ENCODE results near the gene SHC3. TPM values are rescaled to one million over a fixed set of nuclear protein-coding genes. Genes with fewer than 3 reads are reported as not detected.

SHC3 gene
- total and polyA plus RNA-seq, 2 donors from 2014 or later: 0.95 to 1.5 TPM

DNA sequence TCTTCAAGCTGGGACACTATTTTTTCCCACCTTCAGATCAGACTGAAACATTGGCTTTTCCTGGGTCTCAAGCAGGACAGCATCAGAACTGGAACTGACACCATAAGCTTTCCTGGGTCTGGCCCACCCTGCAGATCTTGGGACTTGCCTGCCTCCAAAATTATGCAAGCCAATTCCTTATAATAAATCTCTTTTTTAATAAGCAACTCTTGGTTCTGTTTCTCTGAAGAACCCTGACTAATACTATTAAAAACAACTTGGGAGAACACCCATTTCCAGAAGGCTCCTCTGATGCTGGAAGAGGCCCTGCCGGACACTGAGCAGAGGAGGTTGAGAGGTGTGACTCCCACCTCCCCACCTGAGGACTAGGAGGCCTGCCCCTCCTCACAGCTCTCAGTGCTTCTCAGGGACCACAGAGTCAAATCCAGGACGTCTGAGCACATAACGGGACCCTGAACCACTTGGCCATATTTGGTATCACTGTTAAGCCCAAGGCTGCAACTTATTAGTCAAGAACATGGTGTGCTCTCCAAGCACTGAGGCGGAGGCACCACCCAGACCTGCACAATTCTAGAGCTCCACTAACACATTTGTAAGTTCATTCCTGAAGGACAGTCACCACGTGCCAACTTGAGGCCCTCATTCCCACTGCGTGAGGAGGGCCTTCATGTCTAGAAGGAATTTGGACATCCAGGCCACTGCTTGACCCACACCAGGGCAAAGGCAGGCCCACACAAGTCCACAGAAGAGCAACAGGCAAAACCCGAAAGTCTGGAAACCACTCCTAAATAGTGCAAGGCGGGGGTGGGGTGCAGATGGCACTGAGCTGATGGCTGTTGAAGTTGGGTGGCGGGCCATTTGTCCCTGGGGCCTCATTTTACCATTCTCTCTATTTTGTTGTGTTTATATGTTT, 9.5 kb downstream of the SHC3 start:
- no peaks in the 10 kb centered on the region for H3K9me3 ChIP-seq (ENCODE audit: control insufficient read depth in 2 of 3, insufficient read depth in 1 of 3, low read length in 3 of 3)
- no peak overlapping the region for H3K9ac ChIP-seq (ENCODE audit: low read length in 3 of 3)
- H3K27me3 ChIP-seq (ENCODE audit: control insufficient read depth, insufficient read depth, low read length): no peaks in the 10 kb centered on the region
- FAIRE-seq (no peak), DNase-seq (no peak)
- no peak overlapping the region for H3K4me3 ChIP-seq (ENCODE audit: low read length in 3 of 3)
- no peak overlapping the region for H3K27ac ChIP-seq (ENCODE audit: low read depth in 2 of 2, low read length in 2 of 2)
- TF ChIP-seq CTCF (IDR thresholded peaks at IDR 0.05; ENCODE audit: borderline replicate concordance, extremely low read depth, insufficient read depth): no peak
- intact Hi-C loops (cut with DNase I): no loop called here
- H3K4me1 ChIP-seq (ENCODE audit: control insufficient read depth in 2 of 3, insufficient read depth in 2 of 3, low read depth in 1 of 3, low read length in 3 of 3): no peaks in the 10 kb centered on the region
- H3K36me3 ChIP-seq (ENCODE audit: control insufficient read depth in 2 of 3, insufficient read depth in 3 of 3, low read length in 3 of 3): no peaks in the 10 kb centered on the region

DNA sequence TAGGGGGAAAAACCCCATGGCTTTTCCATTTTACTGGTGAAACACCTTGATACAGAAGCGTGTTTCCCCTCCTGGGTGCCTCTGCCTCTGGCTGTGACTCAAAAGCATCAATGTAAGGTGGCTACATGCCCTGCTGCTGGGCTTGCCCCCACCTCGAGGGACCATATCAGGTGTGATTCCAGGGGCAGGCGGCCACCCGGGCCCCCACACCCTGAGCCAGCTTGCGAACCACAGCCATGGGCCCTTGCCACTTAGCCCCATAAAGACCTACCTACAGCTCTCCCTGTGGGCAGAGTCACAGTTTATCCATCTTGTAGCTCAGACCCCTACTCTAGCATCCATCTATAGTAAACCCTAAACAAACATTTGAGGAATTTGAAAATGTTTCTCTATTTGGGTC, 10.8 kb downstream of the SHC3 start:
- DNase-seq: no peak
- Histone ChIP-seq H3K9ac (ENCODE audit: low read length in 3 of 3) (no peak overlapping the region), H3K27me3 (ENCODE audit: control insufficient read depth, insufficient read depth, low read length) (no peaks in the 10 kb centered on the region), H3K9me3 (ENCODE audit: control insufficient read depth in 2 of 3, insufficient read depth in 1 of 3, low read length in 3 of 3) (no peaks in the 10 kb centered on the region), H3K4me3 (ENCODE audit: low read length in 3 of 3) (no peak overlapping the region), H3K36me3 (ENCODE audit: control insufficient read depth in 2 of 3, insufficient read depth in 3 of 3, low read length in 3 of 3) (no peaks in the 10 kb centered on the region), H3K27ac (ENCODE audit: low read depth in 2 of 2, low read length in 2 of 2) (no peak overlapping the region), H3K4me1 (ENCODE audit: control insufficient read depth in 2 of 3, insufficient read depth in 2 of 3, low read depth in 1 of 3, low read length in 3 of 3) (no peaks in the 10 kb centered on the region)
- no peak for TF ChIP-seq CTCF (IDR thresholded peaks at IDR 0.05; ENCODE audit: borderline replicate concordance, extremely low read depth, insufficient read depth)
- intact Hi-C loops (cut with DNase I): no loop called here
- no peak for FAIRE-seq

DNA sequence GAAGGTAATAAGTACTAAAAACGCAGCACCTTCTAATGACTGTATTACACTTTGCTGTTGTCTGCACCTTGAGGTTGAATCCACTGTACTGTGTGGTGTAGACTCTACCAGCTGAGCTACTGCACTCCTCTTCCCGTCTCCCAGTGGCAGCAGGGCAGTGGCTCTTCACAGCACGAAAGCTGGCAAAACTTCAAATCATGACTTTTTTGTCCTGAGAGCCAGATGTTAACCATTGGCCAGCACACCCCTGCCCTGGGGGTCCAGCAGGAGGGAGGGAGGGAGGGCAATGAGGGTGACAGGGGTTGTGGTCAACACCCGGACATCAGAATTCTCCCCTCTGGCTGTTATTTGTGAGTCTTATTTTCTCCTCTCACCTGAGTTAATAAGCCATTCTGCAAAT, 11.8 kb downstream of the SHC3 start:
- intact Hi-C loops (cut with DNase I): no loop called here
- Histone ChIP-seq H3K9ac (ENCODE audit: low read length in 3 of 3) (no peak overlapping the region), H3K9me3 (ENCODE audit: control insufficient read depth in 2 of 3, insufficient read depth in 1 of 3, low read length in 3 of 3) (no peaks in the 10 kb centered on the region), H3K36me3 (ENCODE audit: control insufficient read depth in 2 of 3, insufficient read depth in 3 of 3, low read length in 3 of 3) (no peaks in the 10 kb centered on the region), H3K27me3 (ENCODE audit: control insufficient read depth, insufficient read depth, low read length) (no peaks in the 10 kb centered on the region), H3K4me1 (ENCODE audit: control insufficient read depth in 2 of 3, insufficient read depth in 2 of 3, low read depth in 1 of 3, low read length in 3 of 3) (no peaks in the 10 kb centered on the region), H3K4me3 (ENCODE audit: low read length in 3 of 3) (no peak overlapping the region), H3K27ac (ENCODE audit: low read depth in 2 of 2, low read length in 2 of 2) (no peak overlapping the region)
- no peak for DNase-seq
- TF ChIP-seq CTCF (IDR thresholded peaks at IDR 0.05; ENCODE audit: borderline replicate concordance, extremely low read depth, insufficient read depth): no peak
- no peak for FAIRE-seq

Measured in kidney (tissue), 14 donors.